Astrocyte (in vitro differentiated cells and primary cell): ENCODE data around the gene CFAP57. TPM values are rescaled to one million over a fixed set of nuclear protein-coding genes. Genes with fewer than 3 reads are reported as not detected.

Experiments used
- DNase-seq: peaks from one replicate; pipeline ENCODE4 v3.0.0-alpha.2; 2010; ENCODE audit warnings: low read depth
- FAIRE-seq: peaks from 2 replicates; lab custom pipeline; 2011; peaks lifted over from hg19 to GRCh38; lab: Jason Lieb, UNC
- H2AFZ ChIP-seq: 2 replicates; pipeline ENCODE4 v1.6.0; 2012; ENCODE audit warnings: low read depth, low read length, inconsistent platforms
- H3K27ac ChIP-seq: 2 replicates; pipeline ENCODE4 v1.5.1; 2011; ENCODE audit warnings: low read depth, low read length, inconsistent platforms
- H3K27me3 ChIP-seq: 2 replicates; pipeline ENCODE4 v1.6.0; 2011; ENCODE audit warnings: low read length, inconsistent platforms; ENCODE audit not compliant: insufficient read depth
- H3K36me3 ChIP-seq: 2 replicates; pipeline ENCODE4 v1.5.1; 2011; ENCODE audit warnings: low read length, inconsistent platforms; ENCODE audit not compliant: insufficient read depth
- H3K4me1 ChIP-seq: 2 replicates; pipeline ENCODE4 v1.5.1; 2011; ENCODE audit warnings: low read length, inconsistent platforms; ENCODE audit not compliant: insufficient read depth
- H3K4me2 ChIP-seq: 2 replicates; pipeline ENCODE4 v1.6.0; 2012; ENCODE audit warnings: low read length, inconsistent platforms
- H3K4me3 ChIP-seq: 2 replicates; pipeline ENCODE4 v1.5.1; 2011; ENCODE audit warnings: low read depth, mild to moderate bottlenecking, low read length, inconsistent platforms; ENCODE audit not compliant: insufficient read depth
- H3K79me2 ChIP-seq: 2 replicates; pipeline ENCODE4 v1.6.0; 2012; ENCODE audit warnings: mild to moderate bottlenecking, low read length, inconsistent platforms; ENCODE audit not compliant: insufficient read depth
- H3K9ac ChIP-seq: 2 replicates; pipeline ENCODE4 v1.6.0; 2012; ENCODE audit warnings: mild to moderate bottlenecking, low read length, inconsistent platforms
- H3K9me3 ChIP-seq: 2 replicates; pipeline ENCODE4 v1.5.1; 2012; ENCODE audit warnings: low read depth, mild to moderate bottlenecking, low read length, inconsistent platforms; ENCODE audit not compliant: insufficient read depth
- H4K20me1 ChIP-seq: 2 replicates; pipeline ENCODE4 v1.6.0; 2012; ENCODE audit warnings: low read length, inconsistent platforms; ENCODE audit not compliant: insufficient read depth
- H3K27ac Mint-ChIP-seq: one replicate; pipeline ENCODE4 v1.8.0; 2021; ENCODE audit warnings: mild to moderate bottlenecking, mixed read lengths; ENCODE audit not compliant: unreplicated experiment
- H3K27me3 Mint-ChIP-seq: one replicate; pipeline ENCODE4 v1.8.0; 2021; ENCODE audit warnings: low read depth, mixed read lengths; ENCODE audit not compliant: unreplicated experiment
- H3K36me3 Mint-ChIP-seq: one replicate; pipeline ENCODE4 v1.8.0; 2021; ENCODE audit warnings: low read depth, mixed read lengths; ENCODE audit not compliant: unreplicated experiment
- H3K4me1 Mint-ChIP-seq: one replicate; pipeline ENCODE4 v1.8.0; 2021; ENCODE audit warnings: low read depth, mixed read lengths; ENCODE audit not compliant: unreplicated experiment
- H3K4me3 Mint-ChIP-seq: one replicate; pipeline ENCODE4 v1.8.0; 2021; ENCODE audit warnings: mild to moderate bottlenecking, moderate library complexity, mixed read lengths; ENCODE audit not compliant: unreplicated experiment
- H3K9me3 Mint-ChIP-seq: one replicate; pipeline ENCODE4 v1.8.0; 2021; ENCODE audit warnings: mild to moderate bottlenecking, mixed read lengths; ENCODE audit not compliant: unreplicated experiment
- EZH2 ChIP-seq: IDR thresholded peaks from 2 replicates; pipeline ENCODE4 v1.6.1; 2012; ENCODE audit warnings: mild to moderate bottlenecking, low read length, inconsistent platforms; ENCODE audit not compliant: insufficient read depth
- total RNA-seq: library from RNA; stranded (reverse); gene quantifications from 2 replicates; pipeline ENCODE4 v1.2.1, GENCODE V29; 2021
- TF ChIP-seq, protein P1 (sequence below): IDR thresholded peaks from 2 replicates; pipeline ENCODE4 v1.5.1; 2011; ENCODE audit warnings: low read depth, mild to moderate bottlenecking, inconsistent platforms, low read length, moderate library complexity; ENCODE audit not compliant: insufficient read depth

The CFAP57 gene
- total RNA-seq, 1 donor from 2014 or later, result 0.18 TPM

DNA sequence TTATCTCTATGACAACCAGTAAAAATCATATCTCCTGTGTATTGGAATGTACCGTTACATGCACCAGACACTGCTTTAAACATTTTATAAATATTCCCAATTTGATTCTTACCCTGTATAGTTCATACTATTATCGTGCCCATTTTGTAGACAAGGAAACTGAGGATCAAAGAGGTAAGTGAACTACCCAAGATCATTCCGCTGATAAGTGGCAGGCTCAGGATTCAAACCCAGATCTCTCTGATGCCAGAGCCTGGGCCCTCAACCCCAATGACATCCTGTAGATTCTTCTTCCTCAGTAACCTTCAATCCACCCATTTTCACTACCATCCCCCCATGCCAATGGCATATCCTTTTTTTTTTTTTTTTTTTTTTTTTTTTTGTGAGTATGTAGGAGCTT is 12.3 kb downstream of the CFAP57 start:
- no peak overlapping the region for H3K27ac Mint-ChIP-seq
- H3K79me2 ChIP-seq, result no peaks in the 10 kb centered on the region
- H3K27me3 Mint-ChIP-seq, result peaks cover 5% of the 10 kb centered on the region
- H3K4me3 ChIP-seq, result no peak overlapping the region
- H4K20me1 ChIP-seq, result no peaks in the 10 kb centered on the region
- H3K4me1 ChIP-seq, result no peaks in the 10 kb centered on the region
- H3K27ac ChIP-seq, result no peak overlapping the region
- no peak for DNase-seq
- no peaks in the 10 kb centered on the region for H3K36me3 ChIP-seq
- no peak for FAIRE-seq
- H2AFZ ChIP-seq, result no peak overlapping the region
- H3K4me3 Mint-ChIP-seq, result no peak overlapping the region
- H3K36me3 Mint-ChIP-seq, result no peaks in the 10 kb centered on the region
- no peak overlapping the region for H3K9ac ChIP-seq
- H3K9me3 Mint-ChIP-seq, result no peaks in the 10 kb centered on the region
- no peak overlapping the region for H3K4me2 ChIP-seq
- H3K4me1 Mint-ChIP-seq, result no peaks in the 10 kb centered on the region
- H3K27me3 ChIP-seq, result no peaks in the 10 kb centered on the region
- TF ChIP-seq, protein P1, sequence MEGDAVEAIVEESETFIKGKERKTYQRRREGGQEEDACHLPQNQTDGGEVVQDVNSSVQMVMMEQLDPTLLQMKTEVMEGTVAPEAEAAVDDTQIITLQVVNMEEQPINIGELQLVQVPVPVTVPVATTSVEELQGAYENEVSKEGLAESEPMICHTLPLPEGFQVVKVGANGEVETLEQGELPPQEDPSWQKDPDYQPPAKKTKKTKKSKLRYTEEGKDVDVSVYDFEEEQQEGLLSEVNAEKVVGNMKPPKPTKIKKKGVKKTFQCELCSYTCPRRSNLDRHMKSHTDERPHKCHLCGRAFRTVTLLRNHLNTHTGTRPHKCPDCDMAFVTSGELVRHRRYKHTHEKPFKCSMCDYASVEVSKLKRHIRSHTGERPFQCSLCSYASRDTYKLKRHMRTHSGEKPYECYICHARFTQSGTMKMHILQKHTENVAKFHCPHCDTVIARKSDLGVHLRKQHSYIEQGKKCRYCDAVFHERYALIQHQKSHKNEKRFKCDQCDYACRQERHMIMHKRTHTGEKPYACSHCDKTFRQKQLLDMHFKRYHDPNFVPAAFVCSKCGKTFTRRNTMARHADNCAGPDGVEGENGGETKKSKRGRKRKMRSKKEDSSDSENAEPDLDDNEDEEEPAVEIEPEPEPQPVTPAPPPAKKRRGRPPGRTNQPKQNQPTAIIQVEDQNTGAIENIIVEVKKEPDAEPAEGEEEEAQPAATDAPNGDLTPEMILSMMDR, result no peak
- no peak for TF ChIP-seq EZH2
- no peaks in the 10 kb centered on the region for H3K9me3 ChIP-seq

DNA sequence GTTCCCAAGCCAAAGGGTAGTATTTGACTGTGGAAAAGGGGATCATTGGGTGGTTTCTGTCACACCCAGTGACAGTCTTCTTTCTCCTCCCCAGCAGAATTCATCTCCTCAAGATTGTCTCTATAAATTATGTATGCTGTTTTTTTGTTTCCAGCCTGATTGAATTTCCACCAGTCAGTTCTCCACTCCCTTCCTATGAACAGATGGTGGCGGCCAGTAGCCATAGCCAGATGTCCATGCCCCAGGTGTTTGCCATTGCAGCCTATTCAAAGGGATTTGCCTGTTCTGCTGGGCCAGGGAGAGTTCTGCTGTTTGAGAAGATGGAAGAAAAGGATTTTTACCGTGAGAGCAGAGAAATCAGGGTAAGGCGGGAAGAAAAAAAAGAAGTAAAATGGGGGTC is 12.9 kb downstream of the CFAP57 start:
- Histone ChIP-seq H3K9ac (no peak overlapping the region), H3K27ac (no peak overlapping the region), H3K4me1 (no peaks in the 10 kb centered on the region), H3K79me2 (no peaks in the 10 kb centered on the region), H2AFZ (no peak overlapping the region), H4K20me1 (no peaks in the 10 kb centered on the region), H3K9me3 (no peaks in the 10 kb centered on the region), H3K27me3 (no peaks in the 10 kb centered on the region), H3K4me2 (no peak overlapping the region), H3K36me3 (no peaks in the 10 kb centered on the region), H3K4me3 (no peak overlapping the region)
- TF ChIP-seq, protein P1, result no peak
- TF ChIP-seq EZH2, result no peak
- Mint-ChIP-seq H3K36me3 (no peaks in the 10 kb centered on the region), H3K4me3 (no peak overlapping the region), H3K27ac (peak overlapping the region; percentile 54), H3K27me3 (peaks cover 5% of the 10 kb centered on the region), H3K9me3 (peaks cover 3% of the 10 kb centered on the region), H3K4me1 (no peaks in the 10 kb centered on the region)
- FAIRE-seq, result no peak
- DNase-seq, result no peak

DNA sequence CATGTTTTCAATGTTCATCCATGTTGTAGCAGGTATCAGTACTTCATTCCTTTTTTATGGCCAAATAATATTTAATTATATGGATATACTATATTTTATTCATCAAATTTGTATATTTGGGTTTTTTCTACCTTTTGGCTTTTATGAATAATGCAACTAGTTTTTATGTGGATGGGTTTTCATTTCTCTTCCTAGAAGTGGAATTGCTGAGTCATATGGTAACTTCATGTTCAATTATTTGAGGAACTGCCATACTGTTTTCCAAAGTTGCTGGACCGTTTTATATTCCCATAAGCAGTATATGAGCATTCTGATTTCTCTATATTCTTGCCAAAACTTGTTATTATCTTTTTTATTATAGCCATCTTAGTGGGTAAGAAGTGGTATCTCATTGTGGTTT is 16.0 kb downstream of the CFAP57 start:
- peaks cover 3% of the 10 kb centered on the region for H3K27me3 Mint-ChIP-seq
- H3K4me1 Mint-ChIP-seq, result no peaks in the 10 kb centered on the region
- Histone ChIP-seq H3K4me3 (no peak overlapping the region), H3K4me2 (no peak overlapping the region), H3K27ac (no peak overlapping the region), H3K9ac (no peak overlapping the region), H3K27me3 (no peaks in the 10 kb centered on the region), H3K4me1 (no peaks in the 10 kb centered on the region), H3K36me3 (no peaks in the 10 kb centered on the region), H4K20me1 (no peaks in the 10 kb centered on the region), H3K79me2 (no peaks in the 10 kb centered on the region), H2AFZ (no peak overlapping the region), H3K9me3 (no peaks in the 10 kb centered on the region)
- H3K9me3 Mint-ChIP-seq, result peaks cover 5% of the 10 kb centered on the region
- H3K27ac Mint-ChIP-seq, result no peak overlapping the region
- no peak overlapping the region for H3K4me3 Mint-ChIP-seq
- no peaks in the 10 kb centered on the region for H3K36me3 Mint-ChIP-seq
- DNase-seq, result no peak
- no peak for TF ChIP-seq EZH2
- TF ChIP-seq, protein P1, result no peak
- FAIRE-seq, result no peak
